ENCODE data around the gene SEMA6B. TPM values are rescaled to one million over a fixed set of nuclear protein-coding genes. Genes with fewer than 3 reads are reported as not detected.

Gene SEMA6B
- total RNA-seq, 1 experiment from 2014 or later: 38.4 TPM

DNA sequence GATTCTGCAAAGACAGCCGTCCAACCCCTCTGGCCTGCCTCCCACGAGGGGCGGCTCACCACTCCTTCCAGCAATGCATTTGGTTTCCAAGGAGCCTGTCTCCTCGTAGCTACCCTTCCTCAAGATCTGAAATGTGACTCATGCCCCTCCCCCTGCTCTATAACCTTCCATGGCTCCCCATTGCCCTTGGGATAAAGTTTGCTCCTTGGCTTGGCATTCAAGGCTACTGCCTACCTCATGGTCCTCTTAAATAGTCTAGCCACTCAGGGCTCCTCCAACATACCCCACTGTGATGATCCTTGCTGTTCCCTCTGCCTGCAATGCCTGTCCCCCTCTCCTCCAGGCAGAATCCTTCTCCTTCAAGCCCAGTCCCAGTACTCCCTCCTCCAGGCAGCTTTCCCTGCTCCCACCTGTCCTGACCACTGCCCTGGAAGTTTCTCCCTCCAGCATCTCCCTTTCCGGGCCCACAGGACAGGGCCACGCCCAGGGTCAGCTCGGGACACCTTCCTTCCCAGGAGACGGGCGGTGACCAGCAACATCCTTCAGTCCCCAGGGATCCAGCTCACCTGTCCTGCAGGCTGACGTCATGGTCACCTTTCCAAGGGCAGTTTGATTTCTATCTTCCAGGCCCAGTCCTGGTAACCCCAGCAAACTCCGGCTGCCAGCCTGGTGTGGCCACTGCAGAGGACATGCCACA is 19.2 kb upstream of the SEMA6B start:
- no peak for DNase-seq
- Histone ChIP-seq H3K56ac (ENCODE audit: insufficient read length, low read depth, low read length) (no peak overlapping the region), H3K14ac (ENCODE audit: insufficient read depth, low read length) (no peak overlapping the region), H3K9me3 (ENCODE audit: control insufficient read depth, low read depth, low read length) (no peaks in the 10 kb centered on the region), H3K4ac (ENCODE audit: low read depth, low read length) (no peak overlapping the region), H4K5ac (ENCODE audit: insufficient read length, low read depth, low read length) (no peak overlapping the region), H2BK5ac (ENCODE audit: insufficient read length, low read length) (no peak overlapping the region), H4K8ac (replicated peaks; ENCODE audit: insufficient read length, low read depth, low read length) (no peak overlapping the region), H2BK12ac (ENCODE audit: insufficient read length, low read depth, low read length) (no peak overlapping the region), H2AFZ (ENCODE audit: low read length) (no peak overlapping the region), H4K20me1 (ENCODE audit: control insufficient read depth, insufficient read depth, insufficient read length) (no peaks in the 10 kb centered on the region), H2BK15ac (ENCODE audit: low read depth, low read length) (no peak overlapping the region), H3K18ac (ENCODE audit: insufficient read length, low read depth, low read length) (no peak overlapping the region), H4K91ac (ENCODE audit: insufficient read length, low read depth, low read length) (no peak overlapping the region), H3K4me2 (ENCODE audit: insufficient read depth, insufficient read length, low read length) (no peak overlapping the region), H3T11ph (ENCODE audit: low read length) (no peak overlapping the region), H3K79me1 (ENCODE audit: insufficient read depth, low read depth, low read length, poor library complexity, severe bottlenecking) (peaks cover 4% of the 10 kb centered on the region), H2AK5ac (ENCODE audit: insufficient read length, low read length) (no peak overlapping the region), H3K23ac (ENCODE audit: insufficient read length, low read depth, low read length) (no peak overlapping the region), H3K9ac (ENCODE audit: extremely low read depth, insufficient read length, low read length) (no peak overlapping the region), H2BK120ac (ENCODE audit: low read depth, low read length, poor library complexity, severe bottlenecking) (no peak overlapping the region), H2BK20ac (ENCODE audit: low read depth, low read length, poor library complexity, severe bottlenecking) (no peak overlapping the region), H3K27me3 (ENCODE audit: insufficient read depth, low read length) (no peaks in the 10 kb centered on the region; the same call in 1 of the 2 replicates), H3K27ac (ENCODE audit: insufficient read length, low read depth, low read length) (no peak overlapping the region), H3K23me2 (ENCODE audit: insufficient read length, low read depth, low read length, poor library complexity, severe bottlenecking) (no peaks in the 10 kb centered on the region), H3K79me2 (ENCODE audit: insufficient read depth, low read length) (no peaks in the 10 kb centered on the region; the same call in 1 of the 2 replicates), H3K4me1 (ENCODE audit: insufficient read depth, low read length) (peaks cover 4% of the 10 kb centered on the region; the same call in 1 of the 2 replicates)
- H3K4me3 Mint-ChIP-seq: no peak overlapping the region; a peak in 1 of 5 replicates
- H3K36me3 Mint-ChIP-seq (ENCODE audit: insufficient read depth in 1 of 3, low read depth in 3 of 3): peaks cover 0 to 6% (median 1%) of the 10 kb centered on the region in 3 experiments; a peak in 2 of 7 replicates
- peaks cover 34% of the 10 kb centered on the region for H3K27me3 Mint-ChIP-seq (ENCODE audit: low read depth)
- TF ChIP-seq, protein P1, sequence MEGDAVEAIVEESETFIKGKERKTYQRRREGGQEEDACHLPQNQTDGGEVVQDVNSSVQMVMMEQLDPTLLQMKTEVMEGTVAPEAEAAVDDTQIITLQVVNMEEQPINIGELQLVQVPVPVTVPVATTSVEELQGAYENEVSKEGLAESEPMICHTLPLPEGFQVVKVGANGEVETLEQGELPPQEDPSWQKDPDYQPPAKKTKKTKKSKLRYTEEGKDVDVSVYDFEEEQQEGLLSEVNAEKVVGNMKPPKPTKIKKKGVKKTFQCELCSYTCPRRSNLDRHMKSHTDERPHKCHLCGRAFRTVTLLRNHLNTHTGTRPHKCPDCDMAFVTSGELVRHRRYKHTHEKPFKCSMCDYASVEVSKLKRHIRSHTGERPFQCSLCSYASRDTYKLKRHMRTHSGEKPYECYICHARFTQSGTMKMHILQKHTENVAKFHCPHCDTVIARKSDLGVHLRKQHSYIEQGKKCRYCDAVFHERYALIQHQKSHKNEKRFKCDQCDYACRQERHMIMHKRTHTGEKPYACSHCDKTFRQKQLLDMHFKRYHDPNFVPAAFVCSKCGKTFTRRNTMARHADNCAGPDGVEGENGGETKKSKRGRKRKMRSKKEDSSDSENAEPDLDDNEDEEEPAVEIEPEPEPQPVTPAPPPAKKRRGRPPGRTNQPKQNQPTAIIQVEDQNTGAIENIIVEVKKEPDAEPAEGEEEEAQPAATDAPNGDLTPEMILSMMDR (conservative IDR thresholded peaks at IDR 0.05): no peak
- peaks cover 0 to 2% of the 10 kb centered on the region in 2 experiments; a peak in 2 of 5 replicates for H3K9me3 Mint-ChIP-seq
- H3K4me1 Mint-ChIP-seq: peaks cover 23 to 45% of the 10 kb centered on the region in 2 experiments
- no CpG with 5 or more reads among the region's 11 CpGs for WGBS (ENCODE audit: extremely low coverage, insufficient read length, low lambda C conversion rate)
- peak overlapping the region in 2 of 3 experiments; percentile 32 to 40; a peak in 3 of 7 replicates for H3K27ac Mint-ChIP-seq

Measured in H9 (cell line).